Neuronal stem cell (in vitro differentiated cells): Measurements from ENCODE around the gene C3orf62.
A peak's percentile ranks its signal among the peaks of the same experiment; 100 is the strongest.

Source experiments
- DNase-seq: peaks from one replicate; pipeline ENCODE4 v3.0.0-alpha.2; 2013; ENCODE audit warnings: low spot score
- H2AFZ ChIP-seq: one replicate; pipeline ENCODE4 v1.6.1; 2013; ENCODE audit warnings: mild to moderate bottlenecking, low read length, inconsistent platforms
- H2AK5ac ChIP-seq: 2 replicates; pipeline ENCODE4 v1.6.1; 2013; ENCODE audit warnings: low read depth, mild to moderate bottlenecking, inconsistent platforms, low read length, moderate library complexity, mixed read lengths
- H2BK120ac ChIP-seq: 2 replicates; pipeline ENCODE4 v1.6.1; 2013; ENCODE audit warnings: low read depth, mild to moderate bottlenecking, inconsistent platforms, low read length, moderate library complexity, mixed read lengths
- H2BK12ac ChIP-seq: one replicate; pipeline ENCODE4 v1.6.1; 2013; ENCODE audit warnings: low read length, inconsistent platforms
- H2BK15ac ChIP-seq: 2 replicates; pipeline ENCODE4 v1.6.1; 2013; ENCODE audit warnings: mild to moderate bottlenecking, low read length, inconsistent platforms, mixed read lengths
- H2BK5ac ChIP-seq: one replicate; pipeline ENCODE4 v1.6.1; 2013; ENCODE audit warnings: inconsistent platforms, mild to moderate bottlenecking, low read length, moderate library complexity
- H3K14ac ChIP-seq: one replicate; pipeline ENCODE4 v1.6.1; 2013; ENCODE audit warnings: low read length, inconsistent platforms
- H3K18ac ChIP-seq: 2 replicates; pipeline ENCODE4 v1.6.1; 2013; ENCODE audit warnings: low read length, inconsistent platforms
- H3K23ac ChIP-seq: 2 replicates; pipeline ENCODE4 v1.6.1; 2013; ENCODE audit warnings: low read depth, mild to moderate bottlenecking, mixed read lengths, low read length, inconsistent platforms; ENCODE audit not compliant: poor library complexity
- H3K27ac ChIP-seq: replicated peaks from 3 replicates; pipeline ENCODE4 v1.5.1; 2013; ENCODE audit warnings: low read length, inconsistent platforms
- H3K27me3 ChIP-seq, 3 experiments: 2 replicates each; pipeline ENCODE4 v1.6.1; 2013; ENCODE audit warnings: low read length in 3 of 3, mild to moderate bottlenecking in 2 of 3, inconsistent platforms in 1 of 3, low read depth in 1 of 3, mixed read lengths in 1 of 3, moderate library complexity in 1 of 3; ENCODE audit not compliant: control insufficient read depth in 3 of 3, insufficient read depth in 3 of 3
- H3K36me3 ChIP-seq, 2 donors: replicated peaks in 1 of 2; 2 replicates each; pipeline ENCODE4 v1.6.1; 2013; ENCODE audit warnings: low read length in 2 of 2; ENCODE audit not compliant: control insufficient read depth in 2 of 2, insufficient read depth in 2 of 2
- H3K4ac ChIP-seq: 2 replicates; pipeline ENCODE4 v1.6.1; 2013; ENCODE audit warnings: inconsistent platforms, mild to moderate bottlenecking, low read length, moderate library complexity
- H3K4me1 ChIP-seq, 2 donors: 1 replicate in 1 of 2; 2 replicates in 1 of 2; pipeline ENCODE4 v1.6.1; 2013; ENCODE audit warnings: low read length in 2 of 2, low read depth in 1 of 2; ENCODE audit not compliant: control insufficient read depth in 2 of 2, insufficient read depth in 1 of 2
- H3K4me2 ChIP-seq: one replicate; pipeline ENCODE4 v1.6.1; 2013; ENCODE audit warnings: mild to moderate bottlenecking, low read length, inconsistent platforms; ENCODE audit not compliant: insufficient read depth, poor library complexity, severe bottlenecking
- H3K4me3 ChIP-seq, 2 donors: 2 replicates each; pipeline ENCODE4 v1.5.1; 2013; ENCODE audit warnings: low read length in 2 of 2, mild to moderate bottlenecking in 2 of 2, inconsistent platforms in 1 of 2, moderate library complexity in 1 of 2
- H3K79me1 ChIP-seq: one replicate; pipeline ENCODE4 v1.6.1; 2013; ENCODE audit warnings: low read depth, mild to moderate bottlenecking, inconsistent platforms, low read length, moderate library complexity
- H3K9ac ChIP-seq: one replicate; pipeline ENCODE4 v1.6.1; 2013; ENCODE audit warnings: mild to moderate bottlenecking, low read depth, low read length, inconsistent platforms; ENCODE audit not compliant: poor library complexity
- H3K9me3 ChIP-seq, 2 donors: replicated peaks in 1 of 2; 2 replicates each; pipeline versions ENCODE3 to v1.6.1; 2013; ENCODE audit warnings: low read length in 2 of 2, mild to moderate bottlenecking in 2 of 2, inconsistent platforms in 1 of 2, low read depth in 1 of 2, mixed read lengths in 1 of 2, moderate library complexity in 1 of 2; ENCODE audit not compliant: control insufficient read depth in 2 of 2, insufficient read depth in 1 of 2
- H4K8ac ChIP-seq: one replicate; pipeline ENCODE4 v1.6.1; 2013; ENCODE audit warnings: low read depth, mild to moderate bottlenecking, inconsistent platforms, low read length, moderate library complexity
- H4K91ac ChIP-seq: one replicate; pipeline ENCODE4 v1.6.1; 2013; ENCODE audit warnings: low read length, low read depth, mild to moderate bottlenecking, inconsistent platforms; ENCODE audit not compliant: poor library complexity
- WGBS, 2 donors: extraction: QIAGEN DNeasy Blood & Tissue Kit; methylation state at CpG; one replicate each; pipeline ENCODE4 v1.1.7; 2013; ENCODE audit warnings: missing lambda C conversion rate in 2 of 2, mixed read lengths in 1 of 2; ENCODE audit not compliant: insufficient read length in 2 of 2, insufficient replicate concordance in 1 of 2; ENCODE audit errors: extremely low coverage in 2 of 2; 5-methylcytosine and 5-hydroxymethylcytosine counted together

The C3orf62 gene

DNA sequence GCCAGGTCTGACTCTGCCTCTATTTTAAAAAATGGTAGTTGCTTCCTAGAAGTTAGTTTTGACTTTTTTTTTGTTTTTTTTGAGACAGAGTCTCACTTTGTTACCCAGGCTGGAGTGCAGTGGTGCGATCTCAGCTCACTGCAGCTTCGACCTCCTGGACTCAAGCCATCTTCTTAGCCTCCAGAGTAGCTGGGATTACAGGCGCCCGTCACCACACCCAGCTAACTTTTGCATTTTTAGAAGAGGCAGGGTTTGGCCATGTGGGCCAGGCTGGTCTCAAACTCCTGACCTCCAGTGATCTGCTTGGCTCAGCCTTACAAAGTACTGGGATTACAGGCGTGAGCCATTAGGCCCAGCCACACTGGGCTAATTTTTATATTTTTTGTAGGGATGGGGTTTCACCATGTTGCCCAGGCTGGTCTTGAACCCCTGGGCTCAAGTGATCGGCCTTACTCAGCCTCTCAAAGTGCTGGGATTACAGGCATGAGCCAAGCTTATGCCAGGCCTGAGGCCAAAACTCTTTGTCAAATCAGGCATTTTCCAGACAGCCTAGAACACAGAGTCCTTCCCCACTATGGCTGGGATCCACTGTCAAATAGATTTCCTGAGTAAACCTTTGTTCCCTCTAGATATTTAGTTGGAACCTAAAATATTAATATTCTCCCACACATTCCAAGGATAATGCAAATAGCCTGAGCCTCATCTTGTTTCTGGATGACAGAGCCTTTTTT, 13.7 kb downstream of the C3orf62 start:
- H3K9ac ChIP-seq = no peak overlapping the region
- H2BK5ac ChIP-seq = no peak overlapping the region
- no peak overlapping the region for H3K14ac ChIP-seq
- no CpG with 5 or more reads among the region's 6 CpGs for WGBS, 2 donors
- no peak overlapping the region for H3K18ac ChIP-seq
- H4K91ac ChIP-seq = no peak overlapping the region
- H3K9me3 ChIP-seq = no peaks in the 10 kb centered on the region
- H4K8ac ChIP-seq = no peak overlapping the region
- H2BK120ac ChIP-seq = no peak overlapping the region
- H2AK5ac ChIP-seq = no peak overlapping the region
- H2AFZ ChIP-seq = no peak overlapping the region
- H3K4me3 ChIP-seq = no peak overlapping the region
- H3K4me1 ChIP-seq = peaks cover 0 to 2% of the 10 kb centered on the region in 2 donors
- no peaks in the 10 kb centered on the region for H3K79me1 ChIP-seq
- H3K4ac ChIP-seq = no peak overlapping the region
- H3K23ac ChIP-seq = no peak overlapping the region
- no peak overlapping the region for H2BK15ac ChIP-seq
- H3K4me2 ChIP-seq = no peak overlapping the region
- DNase-seq = no peak
- H3K36me3 ChIP-seq = no peaks in the 10 kb centered on the region
- H3K27ac ChIP-seq = no peak overlapping the region
- no peak overlapping the region for H2BK12ac ChIP-seq
- H3K27me3 ChIP-seq = no peaks in the 10 kb centered on the region

DNA sequence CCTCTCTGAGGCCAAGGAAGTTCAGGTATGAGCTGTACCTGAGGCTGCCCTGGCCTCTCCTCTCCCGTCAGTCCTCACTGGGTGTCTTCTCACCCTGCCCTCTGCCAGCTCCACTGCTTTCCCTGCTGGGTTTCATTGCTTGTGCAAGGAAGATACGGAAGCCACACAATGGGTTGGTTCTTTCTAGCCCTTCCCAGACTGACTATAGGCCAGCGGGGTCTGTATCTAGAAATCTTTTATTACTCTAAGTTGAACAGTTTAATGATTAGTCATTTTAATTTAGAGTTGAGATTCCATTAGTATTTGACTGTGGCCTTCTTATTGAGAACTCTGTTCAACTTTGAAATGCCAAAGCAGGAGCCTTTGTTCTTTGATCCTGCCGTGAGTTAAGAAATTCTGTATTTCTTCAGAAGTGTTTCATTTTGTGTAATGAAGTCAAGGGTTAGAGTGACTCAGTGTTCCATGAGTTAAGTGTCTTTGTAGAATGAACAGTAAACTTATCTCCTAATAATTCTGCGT, 16.2 kb downstream of the C3orf62 start:
- Histone ChIP-seq H3K14ac (no peak overlapping the region), H2BK120ac (no peak overlapping the region), H3K4ac (no peak overlapping the region), H3K79me1 (no peaks in the 10 kb centered on the region), H2AFZ (peak overlapping the region; percentile 69), H4K91ac (no peak overlapping the region), H3K4me3 (no peak overlapping the region), H3K27me3 (no peaks in the 10 kb centered on the region), H2BK12ac (no peak overlapping the region), H3K18ac (no peak overlapping the region), H3K27ac (no peak overlapping the region), H3K4me2 (no peak overlapping the region), H3K36me3 (no peaks in the 10 kb centered on the region), H3K9ac (no peak overlapping the region), H3K9me3 (no peaks in the 10 kb centered on the region), H4K8ac (no peak overlapping the region), H2BK15ac (no peak overlapping the region), H2AK5ac (no peak overlapping the region), H3K4me1 (peaks cover 0 to 2% of the 10 kb centered on the region in 2 donors), H2BK5ac (no peak overlapping the region), H3K23ac (no peak overlapping the region)
- DNase-seq = no peak
- no CpG with 5 or more reads among the region's 5 CpGs for WGBS, 2 donors

DNA sequence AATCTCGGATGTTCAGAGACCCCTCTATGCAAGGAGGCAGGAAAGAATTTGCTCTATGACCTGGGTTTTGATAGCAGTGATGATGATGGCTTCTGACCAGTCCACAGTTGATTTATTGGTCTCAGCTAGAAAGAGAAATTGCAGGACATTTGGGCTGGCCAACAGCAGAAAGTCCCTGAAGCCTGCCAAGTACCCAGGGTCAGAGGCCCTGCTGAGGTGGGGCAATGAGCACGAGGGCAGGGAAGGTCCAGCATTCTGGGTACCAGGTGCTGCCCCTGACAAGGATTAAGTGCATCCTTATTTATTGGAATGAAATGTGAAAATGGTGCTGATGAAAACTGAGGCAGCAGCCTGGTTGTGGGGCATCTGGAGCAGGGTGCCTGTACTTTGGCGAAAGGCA, 19.8 kb downstream of the C3orf62 start:
- H2AFZ ChIP-seq = peak overlapping the region; percentile 45
- H3K9me3 ChIP-seq = no peaks in the 10 kb centered on the region
- H3K4me3 ChIP-seq = no peak overlapping the region
- H3K9ac ChIP-seq = no peak overlapping the region
- no peak overlapping the region for H3K27ac ChIP-seq
- H3K4me1 ChIP-seq = peaks cover 2 to 8% of the 10 kb centered on the region in 2 donors
- no peaks in the 10 kb centered on the region for H3K79me1 ChIP-seq
- H3K36me3 ChIP-seq = no peaks in the 10 kb centered on the region
- H3K23ac ChIP-seq = no peak overlapping the region
- no CpG with 5 or more reads among the region's 3 CpGs for WGBS, 2 donors
- no peak overlapping the region for H2BK12ac ChIP-seq
- H2BK120ac ChIP-seq = no peak overlapping the region
- H3K14ac ChIP-seq = no peak overlapping the region
- no peak overlapping the region for H2AK5ac ChIP-seq
- H3K4ac ChIP-seq = no peak overlapping the region
- no peak overlapping the region for H4K8ac ChIP-seq
- no peak overlapping the region for H2BK5ac ChIP-seq
- H4K91ac ChIP-seq = no peak overlapping the region
- no peak overlapping the region for H2BK15ac ChIP-seq
- H3K18ac ChIP-seq = no peak overlapping the region
- DNase-seq = no peak
- no peak overlapping the region for H3K4me2 ChIP-seq
- H3K27me3 ChIP-seq = no peaks in the 10 kb centered on the region

DNA sequence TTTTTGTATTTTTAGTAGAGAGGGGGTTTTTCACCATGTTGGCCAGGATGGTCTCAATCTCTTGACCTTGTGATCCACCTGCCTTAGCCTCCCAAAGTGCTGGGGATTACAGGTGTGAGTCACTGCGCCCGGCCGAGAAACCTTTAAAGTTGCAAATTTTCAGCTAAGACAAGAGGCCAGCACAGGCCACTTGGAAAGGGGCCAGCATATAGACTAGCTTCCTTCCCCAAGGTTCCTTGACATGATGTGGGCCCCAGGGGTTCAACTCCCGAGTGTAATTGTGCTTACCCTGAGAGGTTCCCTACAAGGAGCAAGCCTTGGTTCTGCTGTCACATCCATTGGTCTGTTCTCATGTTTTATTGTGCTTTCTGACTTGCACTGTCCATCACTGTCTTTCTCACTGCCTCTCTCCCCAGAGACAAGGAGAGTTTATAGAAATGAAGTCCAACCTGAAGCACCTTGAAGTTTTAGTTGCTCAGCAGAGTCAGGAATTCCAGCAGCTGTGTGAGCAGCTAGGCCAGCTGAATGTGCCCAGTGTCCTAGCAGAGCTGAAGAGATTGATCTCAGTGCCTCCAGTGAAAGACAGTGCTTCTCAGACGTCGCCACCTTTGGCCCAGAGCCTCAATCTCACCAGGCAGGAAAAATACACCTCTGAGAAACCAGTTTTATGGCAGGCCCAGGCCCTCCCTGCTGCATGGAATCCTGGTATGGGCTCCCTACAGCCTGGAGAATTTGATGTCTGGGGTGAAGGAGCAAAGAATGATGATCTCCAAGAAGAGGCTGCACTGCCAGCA, 21.1 kb downstream of the C3orf62 start:
- Histone ChIP-seq H3K14ac (no peak overlapping the region), H3K4me1 (peaks cover 2 to 8% of the 10 kb centered on the region in 2 donors), H3K79me1 (no peaks in the 10 kb centered on the region), H3K23ac (no peak overlapping the region), H2BK12ac (no peak overlapping the region), H2BK15ac (no peak overlapping the region), H2BK5ac (no peak overlapping the region), H4K8ac (no peak overlapping the region), H3K27me3 (no peaks in the 10 kb centered on the region), H3K9me3 (no peaks in the 10 kb centered on the region), H3K27ac (no peak overlapping the region), H2BK120ac (no peak overlapping the region), H3K4me2 (no peak overlapping the region), H4K91ac (no peak overlapping the region), H3K4ac (no peak overlapping the region), H3K36me3 (no peaks in the 10 kb centered on the region), H3K9ac (no peak overlapping the region), H3K4me3 (no peak overlapping the region), H2AFZ (peak overlapping the region; percentile 45), H2AK5ac (no peak overlapping the region), H3K18ac (no peak overlapping the region)
- no peak for DNase-seq
- WGBS, 2 donors = no CpG with 5 or more reads among the region's 6 CpGs
